IMR-90 (cell line): ENCODE data around the gene KAZN.
A peak's percentile ranks its signal among the peaks of the same experiment; 100 is the strongest.

ENCODE experiments used
- BHLHE40 ChIP-seq: fragments of 150-350 bp; IDR thresholded peaks from 2 replicates; pipeline ENCODE4 v1.6.1; 2016; ENCODE audit warnings: mild to moderate bottlenecking, low read depth, low read length
- CEBPB ChIP-seq: IDR thresholded peaks from 2 replicates; pipeline ENCODE4 v1.6.1; 2012; ENCODE audit warnings: low read depth, low read length, improper control_type of control experiment
- CHD1 ChIP-seq: IDR thresholded peaks from 2 replicates; pipeline ENCODE4 v1.6.1; 2012; ENCODE audit warnings: low read depth, low read length, improper control_type of control experiment
- CTCF ChIP-seq: conservative IDR thresholded peaks from 2 replicates; pipeline ENCODE4 v1.5.1; 2012; ENCODE audit warnings: mild to moderate bottlenecking, low read depth, low read length, improper control_type of control experiment
- FOS ChIP-seq: fragments of 150-350 bp; IDR thresholded peaks from 2 replicates; pipeline ENCODE4 v1.6.1; 2016; ENCODE audit warnings: low read depth, low read length
- MAFK ChIP-seq: IDR thresholded peaks from 2 replicates; pipeline ENCODE4 v1.6.1; 2012; ENCODE audit warnings: low read depth, low read length, improper control_type of control experiment
- MXI1 ChIP-seq: IDR thresholded peaks from 2 replicates; pipeline ENCODE4 v1.6.1; 2012; ENCODE audit warnings: low read depth, mild to moderate bottlenecking, low read length, moderate library complexity, borderline replicate concordance
- POLR2A ChIP-seq: IDR thresholded peaks from 2 replicates; pipeline ENCODE4 v1.6.1; 2012; ENCODE audit warnings: mild to moderate bottlenecking, low read depth, low read length
- RAD21 ChIP-seq: IDR thresholded peaks from 2 replicates; pipeline ENCODE4 v1.6.1; 2012; ENCODE audit warnings: low read length, improper control_type of control experiment
- USF2 ChIP-seq: fragments of 150-350 bp; IDR thresholded peaks from 2 replicates; pipeline ENCODE4 v1.6.1; 2017; ENCODE audit warnings: mild to moderate bottlenecking, antibody characterized with exemption, low read length, low read depth

- TF ChIP-seq CTCF (no peak), RAD21 (peak; percentile 17), POLR2A (no peak), USF2 (peak; percentile 84), CEBPB (no peak), CHD1 (no peak), MXI1 (peak; percentile 54; the same call in 1 of the 2 replicates), BHLHE40 (peak; percentile 88), MAFK (0 out of 2 replicates have a peak, but pooled peaks have one; percentile 1), FOS (peak; percentile 51)
Measured at GRCh38 chr1:14968251-14968851, 369.9 kb downstream of the KAZN start.
